Endothelial cell of umbilical vein (primary cell): ENCODE results near the gene APC2.

Source experiments
- EZH2 ChIP-seq: IDR thresholded peaks from 2 replicates; pipeline ENCODE4 v1.6.1; 2012; ENCODE audit warnings: borderline replicate concordance, low read depth, mild to moderate bottlenecking, moderate library complexity, low read length, inconsistent platforms; ENCODE audit not compliant: severe bottlenecking
- JUN ChIP-seq: IDR thresholded peaks from 2 replicates; pipeline ENCODE4 v1.6.1; 2011; ENCODE audit warnings: borderline replicate concordance, low read depth; ENCODE audit not compliant: insufficient read length, insufficient read depth
- POLR2A ChIP-seq: IDR thresholded peaks from 2 replicates; pipeline ENCODE4 v1.6.1; 2012; ENCODE audit warnings: low read depth, mild to moderate bottlenecking, control low read depth, low read length
- POLR2AphosphoS5 ChIP-seq: IDR thresholded peaks from 2 replicates; pipeline ENCODE4 v1.6.1; 2012; ENCODE audit warnings: low read depth, mild to moderate bottlenecking, control low read depth, low read length, moderate library complexity; ENCODE audit not compliant: insufficient read depth
- TF ChIP-seq, protein P1 (sequence below), 2 donors: IDR thresholded peaks; 1 replicate in 1 of 2; 2 replicates in 1 of 2; pipeline ENCODE4 v1.5.1; 2011; ENCODE audit warnings: low read length in 2 of 2, mild to moderate bottlenecking in 2 of 2, moderate library complexity in 2 of 2, control low read depth in 1 of 2, inconsistent platforms in 1 of 2, low read depth in 1 of 2; ENCODE audit not compliant: insufficient read depth in 1 of 2; ENCODE audit errors: extremely low read depth in 1 of 2

DNA sequence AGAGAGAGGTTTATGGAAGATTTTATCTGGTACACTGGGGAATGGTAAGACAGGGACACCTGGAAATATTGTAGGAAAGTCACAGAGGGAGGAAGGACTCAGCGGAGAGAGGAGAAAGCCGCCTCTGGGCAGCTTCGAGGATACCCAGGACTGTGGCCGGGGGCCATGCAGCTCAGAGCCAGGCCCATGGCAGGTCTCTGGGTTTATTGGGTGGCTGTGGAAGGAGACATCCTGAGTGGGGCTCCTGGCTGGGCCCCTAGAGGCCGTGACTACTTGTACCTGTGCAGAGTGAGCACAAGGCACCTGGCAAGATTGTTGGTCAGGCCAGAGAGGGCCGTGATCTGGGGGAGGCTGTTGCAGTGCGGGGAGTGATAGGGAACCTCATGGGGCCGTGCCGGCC, 39.1 kb upstream of the APC2 start:
- TF ChIP-seq POLR2AphosphoS5, result no peak
- no peak for TF ChIP-seq JUN
- TF ChIP-seq, protein P1, sequence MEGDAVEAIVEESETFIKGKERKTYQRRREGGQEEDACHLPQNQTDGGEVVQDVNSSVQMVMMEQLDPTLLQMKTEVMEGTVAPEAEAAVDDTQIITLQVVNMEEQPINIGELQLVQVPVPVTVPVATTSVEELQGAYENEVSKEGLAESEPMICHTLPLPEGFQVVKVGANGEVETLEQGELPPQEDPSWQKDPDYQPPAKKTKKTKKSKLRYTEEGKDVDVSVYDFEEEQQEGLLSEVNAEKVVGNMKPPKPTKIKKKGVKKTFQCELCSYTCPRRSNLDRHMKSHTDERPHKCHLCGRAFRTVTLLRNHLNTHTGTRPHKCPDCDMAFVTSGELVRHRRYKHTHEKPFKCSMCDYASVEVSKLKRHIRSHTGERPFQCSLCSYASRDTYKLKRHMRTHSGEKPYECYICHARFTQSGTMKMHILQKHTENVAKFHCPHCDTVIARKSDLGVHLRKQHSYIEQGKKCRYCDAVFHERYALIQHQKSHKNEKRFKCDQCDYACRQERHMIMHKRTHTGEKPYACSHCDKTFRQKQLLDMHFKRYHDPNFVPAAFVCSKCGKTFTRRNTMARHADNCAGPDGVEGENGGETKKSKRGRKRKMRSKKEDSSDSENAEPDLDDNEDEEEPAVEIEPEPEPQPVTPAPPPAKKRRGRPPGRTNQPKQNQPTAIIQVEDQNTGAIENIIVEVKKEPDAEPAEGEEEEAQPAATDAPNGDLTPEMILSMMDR (IDR thresholded peaks at IDR 0.05; ENCODE audit: extremely low read depth in 1 of 2, insufficient read depth in 1 of 2, low read depth in 1 of 2, low read length in 2 of 2), result no peak
- TF ChIP-seq EZH2, result no peak
- no peak for TF ChIP-seq POLR2A
